GM12878 (cell line): ENCODE measurements around the gene GTPBP1. TPM values are rescaled to one million over a fixed set of nuclear protein-coding genes. Genes with fewer than 3 reads are reported as not detected.
A peak's percentile ranks its signal among the peaks of the same experiment; 100 is the strongest.

Experiments used
- CBX5 ChIP-seq: sonication (generic); IDR thresholded peaks from 2 replicates; pipeline ENCODE4 v1.6.1; 2016; ENCODE audit warnings: low read depth, moderate library complexity, mild to moderate bottlenecking, inconsistent platforms
- CEBPB ChIP-seq, 2 experiments: fragments of 150-350 bp in 1 of 2; IDR thresholded peaks; 2 replicates each; pipeline ENCODE4 v1.6.1; 2012 to 2014; ENCODE audit warnings: low read depth in 2 of 2, low read length in 2 of 2, borderline replicate concordance in 1 of 2, inconsistent platforms in 1 of 2
- CREB1 ChIP-seq: IDR thresholded peaks from 2 replicates; pipeline ENCODE4 v1.6.1; 2012; ENCODE audit warnings: low read depth, mild to moderate bottlenecking, inconsistent platforms
- DPF2 ChIP-seq: fragments of 450-650 bp; IDR thresholded peaks from 2 replicates; pipeline ENCODE4 v1.6.1; 2017; ENCODE audit warnings: mild to moderate bottlenecking
- EGR1 ChIP-seq, 2 experiments: IDR thresholded peaks; 1 replicate in 1 of 2; 2 replicates in 1 of 2; pipeline ENCODE4 v1.6.1; 2011 to 2012; ENCODE audit warnings: low read depth in 2 of 2, low read length in 2 of 2, borderline replicate concordance in 1 of 2, mild to moderate bottlenecking in 1 of 2, moderate library complexity in 1 of 2
- HDAC6 ChIP-seq: fragments of 200-600 bp; sonication (generic); IDR thresholded peaks from one replicate; pipeline ENCODE4 v1.8.0; 2017; ENCODE audit warnings: antibody characterized with exemption; ENCODE audit not compliant: unreplicated experiment
- IKZF2 ChIP-seq, 2 experiments: fragments of 450-650 bp; IDR thresholded peaks; 2 replicates each; pipeline ENCODE4 v1.6.1; 2017; ENCODE audit warnings: mild to moderate bottlenecking in 2 of 2, moderate library complexity in 2 of 2
- JUNB ChIP-seq: IDR thresholded peaks from 2 replicates; pipeline ENCODE4 v1.6.1; 2016; ENCODE audit warnings: antibody characterized with exemption, mild to moderate bottlenecking
- KLF5 ChIP-seq: fragments of 450-650 bp; IDR thresholded peaks from 2 replicates; pipeline ENCODE4 v1.6.1; 2014; ENCODE audit warnings: mild to moderate bottlenecking; ENCODE audit not compliant: partially characterized antibody
- MYB ChIP-seq: fragments of 150-350 bp; IDR thresholded peaks from 2 replicates; pipeline ENCODE4 v1.6.1; 2014; ENCODE audit warnings: mild to moderate bottlenecking, low read depth, low read length, borderline replicate concordance
- NFXL1 ChIP-seq: fragments of 450-650 bp; IDR thresholded peaks from 2 replicates; pipeline ENCODE4 v1.6.1; 2017; ENCODE audit warnings: antibody characterized with exemption, mild to moderate bottlenecking, borderline replicate concordance
- PAX8 ChIP-seq: fragments of 450-650 bp; IDR thresholded peaks from 2 replicates; pipeline ENCODE4 v1.6.1; 2017; ENCODE audit warnings: mild to moderate bottlenecking, moderate library complexity
- POLR2A ChIP-seq: IDR thresholded peaks from 2 replicates; pipeline ENCODE4 v1.6.1; 2011; ENCODE audit warnings: low read depth, mild to moderate bottlenecking, low read length
- SMAD1 ChIP-seq: fragments of 450-650 bp; IDR thresholded peaks from 2 replicates; pipeline ENCODE4 v1.6.1; 2018; ENCODE audit warnings: mild to moderate bottlenecking, low read depth; ENCODE audit not compliant: partially characterized antibody
- SREBF1 ChIP-seq: IDR thresholded peaks from 2 replicates; pipeline ENCODE4 v1.6.1; 2012; ENCODE audit warnings: mild to moderate bottlenecking, low read length
- SREBF2 ChIP-seq: IDR thresholded peaks from 2 replicates; pipeline ENCODE4 v1.6.1; 2012; ENCODE audit warnings: mild to moderate bottlenecking, low read length
- SUZ12 ChIP-seq: fragments of 200-600 bp; sonication (generic); IDR thresholded peaks from one replicate; pipeline ENCODE4 v1.6.1; 2018; ENCODE audit warnings: antibody characterized with exemption, mild to moderate bottlenecking; ENCODE audit not compliant: unreplicated experiment
- TCF3 ChIP-seq: IDR thresholded peaks from 2 replicates; pipeline ENCODE4 v1.6.1; 2012; ENCODE audit warnings: low read depth, mild to moderate bottlenecking, low read length, borderline replicate concordance; ENCODE audit not compliant: insufficient read depth
- ZBED1 ChIP-seq: IDR thresholded peaks from 2 replicates; pipeline ENCODE4 v1.6.1; 2016; ENCODE audit warnings: borderline replicate concordance
- ZSCAN29 ChIP-seq: fragments of 450-650 bp; IDR thresholded peaks from 2 replicates; pipeline ENCODE4 v1.6.1; 2017; ENCODE audit warnings: mild to moderate bottlenecking, moderate library complexity
- polyA plus RNA-seq, 11 experiments: library from polyadenylated mRNA; depleted of rRNA in 4 of 11; unstranded in 6 of 11; stranded (reverse) in 5 of 11; fragments of >200 nt; fragmentation: Nextera tagmentation in 4 of 11; fragmentation: Illumina TruSeq in 1 of 11; extraction: Ambion mirVana in 4 of 11; extraction: Trizol in 1 of 11; gene quantifications; 1 replicate in 1 of 11; 2 replicates in 10 of 11; pipeline versions ENCODE4 v1.2.1 to v1.2.3, GENCODE V29; 2011 to 2016; ENCODE audit warnings: inconsistent platforms in 2 of 11, missing spikeins in 2 of 11, low read depth in 1 of 11
- total RNA-seq, 4 experiments: library from RNA; depleted of rRNA in 3 of 4; stranded (reverse); fragments of >200 nt in 3 of 4; fragmentation: Illumina TruSeq in 1 of 4; extraction: Trizol in 1 of 4; gene quantifications; 2 replicates each; pipeline versions ENCODE4 v1.2.1 to v1.2.3, GENCODE V29; 2013 to 2021
- TF ChIP-seq, protein P1 (sequence below): fragments of 450-650 bp; IDR thresholded peaks from 2 replicates; pipeline ENCODE4 v1.6.1; 2018; ENCODE audit warnings: borderline replicate concordance, mild to moderate bottlenecking; ENCODE audit not compliant: partially characterized antibody
- TF ChIP-seq, protein P2 (sequence below): fragments of 450-650 bp; IDR thresholded peaks from 2 replicates; pipeline ENCODE4 v1.6.1; 2016; ENCODE audit warnings: mild to moderate bottlenecking
- TF ChIP-seq, protein P3 (sequence below), 3 experiments: IDR thresholded peaks in 2 of 3; conservative IDR thresholded peaks in 1 of 3; 2 replicates each; pipeline ENCODE4 v1.5.1; 2011; ENCODE audit warnings: low read depth in 3 of 3, low read length in 3 of 3, mild to moderate bottlenecking in 3 of 3, control low read depth in 2 of 3, moderate library complexity in 2 of 3, inconsistent platforms in 1 of 3, mixed read lengths in 1 of 3; ENCODE audit not compliant: control insufficient read depth in 2 of 3, insufficient read depth in 1 of 3; ENCODE audit errors: extremely low read depth in 1 of 3
- TF ChIP-seq, protein P4 (sequence below): fragments of 450-650 bp; IDR thresholded peaks from 2 replicates; pipeline ENCODE4 v1.6.1; 2014; ENCODE audit warnings: mild to moderate bottlenecking

GTPBP1 gene
- total and polyA plus RNA-seq, 10 of the 15 experiments (the other 5 are each of a cell fraction or from before 2014, with no cell fraction given) = 0.89 to 63.1 (median 34.2) TPM

DNA sequence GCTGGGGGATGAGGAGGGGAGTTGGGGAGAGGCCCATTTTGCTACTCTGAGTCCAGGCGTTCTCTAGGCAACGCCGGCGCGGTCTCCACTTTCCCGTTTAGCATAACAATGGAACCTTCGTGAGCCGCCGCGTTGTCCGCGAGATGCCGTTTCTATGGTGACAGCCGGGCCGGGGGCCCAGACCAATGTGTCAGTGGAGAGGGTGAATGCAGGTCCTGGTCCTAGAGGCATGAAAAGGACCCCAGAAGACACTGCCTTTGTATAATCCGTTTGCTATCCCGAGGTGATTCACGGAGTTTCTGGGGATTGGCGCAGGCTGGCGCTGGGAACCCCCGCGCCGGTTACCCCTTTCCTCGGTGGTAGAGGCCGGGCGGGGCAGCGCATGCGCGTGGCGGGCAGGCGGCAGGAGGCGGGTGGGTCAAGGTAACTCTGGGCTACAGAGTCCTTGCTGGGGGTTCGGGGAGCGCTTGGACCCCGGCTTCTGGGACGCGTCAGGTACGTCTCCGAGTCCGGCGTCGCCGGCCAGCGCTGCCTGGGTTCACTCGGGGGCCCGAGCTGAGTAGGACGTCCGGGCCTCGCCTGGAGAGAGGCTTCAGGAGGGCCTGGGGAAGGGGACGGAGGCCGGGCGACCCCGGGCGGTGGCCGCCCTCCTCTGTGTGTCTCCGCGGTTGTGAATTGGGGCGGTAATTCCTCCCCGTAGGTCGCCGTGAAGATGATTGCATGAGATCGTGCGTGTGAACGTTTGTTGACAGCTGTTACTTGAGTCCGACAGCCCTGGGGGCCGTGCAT, 49.3 kb upstream of the GTPBP1 start, which contains the start of the genes CBY1 and FAM227A (continued):
- TF ChIP-seq KLF5 = peak; percentile 99
- no peak for TF ChIP-seq EGR1 (IDR thresholded peaks at IDR 0.05; ENCODE audit: borderline replicate concordance in 1 of 2, low read depth in 2 of 2, low read length in 2 of 2)
- no peak for TF ChIP-seq PAX8
- TF ChIP-seq JUNB = no peak
- TF ChIP-seq, protein P1, sequence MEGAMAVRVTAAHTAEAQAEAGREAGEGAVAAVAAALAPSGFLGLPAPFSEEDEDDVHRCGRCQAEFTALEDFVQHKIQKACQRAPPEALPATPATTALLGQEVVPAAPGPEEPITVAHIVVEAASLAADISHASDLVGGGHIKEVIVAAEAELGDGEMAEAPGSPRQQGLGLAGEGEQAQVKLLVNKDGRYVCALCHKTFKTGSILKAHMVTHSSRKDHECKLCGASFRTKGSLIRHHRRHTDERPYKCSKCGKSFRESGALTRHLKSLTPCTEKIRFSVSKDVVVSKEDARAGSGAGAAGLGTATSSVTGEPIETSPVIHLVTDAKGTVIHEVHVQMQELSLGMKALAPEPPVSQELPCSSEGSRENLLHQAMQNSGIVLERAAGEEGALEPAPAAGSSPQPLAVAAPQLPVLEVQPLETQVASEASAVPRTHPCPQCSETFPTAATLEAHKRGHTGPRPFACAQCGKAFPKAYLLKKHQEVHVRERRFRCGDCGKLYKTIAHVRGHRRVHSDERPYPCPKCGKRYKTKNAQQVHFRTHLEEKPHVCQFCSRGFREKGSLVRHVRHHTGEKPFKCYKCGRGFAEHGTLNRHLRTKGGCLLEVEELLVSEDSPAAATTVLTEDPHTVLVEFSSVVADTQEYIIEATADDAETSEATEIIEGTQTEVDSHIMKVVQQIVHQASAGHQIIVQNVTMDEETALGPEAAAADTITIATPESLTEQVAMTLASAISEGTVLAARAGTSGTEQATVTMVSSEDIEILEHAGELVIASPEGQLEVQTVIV = no peak
- 0 out of 2 replicates have a peak, but pooled peaks have one; percentile 4 for TF ChIP-seq CREB1
- no peak for TF ChIP-seq MYB
- peak; percentile 16; the same call in 1 of the 2 replicates for TF ChIP-seq DPF2
- no peak for TF ChIP-seq SUZ12
- no peak for TF ChIP-seq TCF3
- TF ChIP-seq, protein P2, sequence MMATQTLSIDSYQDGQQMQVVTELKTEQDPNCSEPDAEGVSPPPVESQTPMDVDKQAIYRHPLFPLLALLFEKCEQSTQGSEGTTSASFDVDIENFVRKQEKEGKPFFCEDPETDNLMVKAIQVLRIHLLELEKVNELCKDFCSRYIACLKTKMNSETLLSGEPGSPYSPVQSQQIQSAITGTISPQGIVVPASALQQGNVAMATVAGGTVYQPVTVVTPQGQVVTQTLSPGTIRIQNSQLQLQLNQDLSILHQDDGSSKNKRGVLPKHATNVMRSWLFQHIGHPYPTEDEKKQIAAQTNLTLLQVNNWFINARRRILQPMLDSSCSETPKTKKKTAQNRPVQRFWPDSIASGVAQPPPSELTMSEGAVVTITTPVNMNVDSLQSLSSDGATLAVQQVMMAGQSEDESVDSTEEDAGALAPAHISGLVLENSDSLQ = peak; percentile 36; the same call in 1 of the 2 replicates
- TF ChIP-seq SREBF1 = peak; percentile 98
- no peak for TF ChIP-seq CEBPB (IDR thresholded peaks at IDR 0.05; ENCODE audit: borderline replicate concordance in 1 of 2, low read depth in 2 of 2, low read length in 2 of 2)
- TF ChIP-seq NFXL1 = no peak
- no peak for TF ChIP-seq IKZF2 (IDR thresholded peaks at IDR 0.05)
- no peak for TF ChIP-seq CBX5
- TF ChIP-seq ZBED1 = no peak
- TF ChIP-seq SREBF2 = no peak
- peak; percentile 80 for TF ChIP-seq POLR2A
- TF ChIP-seq SMAD1 = no peak
- TF ChIP-seq, protein P3, sequence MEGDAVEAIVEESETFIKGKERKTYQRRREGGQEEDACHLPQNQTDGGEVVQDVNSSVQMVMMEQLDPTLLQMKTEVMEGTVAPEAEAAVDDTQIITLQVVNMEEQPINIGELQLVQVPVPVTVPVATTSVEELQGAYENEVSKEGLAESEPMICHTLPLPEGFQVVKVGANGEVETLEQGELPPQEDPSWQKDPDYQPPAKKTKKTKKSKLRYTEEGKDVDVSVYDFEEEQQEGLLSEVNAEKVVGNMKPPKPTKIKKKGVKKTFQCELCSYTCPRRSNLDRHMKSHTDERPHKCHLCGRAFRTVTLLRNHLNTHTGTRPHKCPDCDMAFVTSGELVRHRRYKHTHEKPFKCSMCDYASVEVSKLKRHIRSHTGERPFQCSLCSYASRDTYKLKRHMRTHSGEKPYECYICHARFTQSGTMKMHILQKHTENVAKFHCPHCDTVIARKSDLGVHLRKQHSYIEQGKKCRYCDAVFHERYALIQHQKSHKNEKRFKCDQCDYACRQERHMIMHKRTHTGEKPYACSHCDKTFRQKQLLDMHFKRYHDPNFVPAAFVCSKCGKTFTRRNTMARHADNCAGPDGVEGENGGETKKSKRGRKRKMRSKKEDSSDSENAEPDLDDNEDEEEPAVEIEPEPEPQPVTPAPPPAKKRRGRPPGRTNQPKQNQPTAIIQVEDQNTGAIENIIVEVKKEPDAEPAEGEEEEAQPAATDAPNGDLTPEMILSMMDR (IDR thresholded peaks at IDR 0.05 in 2 of 3, conservative IDR thresholded peaks at IDR 0.05 in 1 of 3; ENCODE audit: control insufficient read depth in 2 of 3, extremely low read depth in 1 of 3, insufficient read depth in 1 of 3, low read depth in 3 of 3, low read length in 3 of 3) = no peak
- TF ChIP-seq, protein P4, sequence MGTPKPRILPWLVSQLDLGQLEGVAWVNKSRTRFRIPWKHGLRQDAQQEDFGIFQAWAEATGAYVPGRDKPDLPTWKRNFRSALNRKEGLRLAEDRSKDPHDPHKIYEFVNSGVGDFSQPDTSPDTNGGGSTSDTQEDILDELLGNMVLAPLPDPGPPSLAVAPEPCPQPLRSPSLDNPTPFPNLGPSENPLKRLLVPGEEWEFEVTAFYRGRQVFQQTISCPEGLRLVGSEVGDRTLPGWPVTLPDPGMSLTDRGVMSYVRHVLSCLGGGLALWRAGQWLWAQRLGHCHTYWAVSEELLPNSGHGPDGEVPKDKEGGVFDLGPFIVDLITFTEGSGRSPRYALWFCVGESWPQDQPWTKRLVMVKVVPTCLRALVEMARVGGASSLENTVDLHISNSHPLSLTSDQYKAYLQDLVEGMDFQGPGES = no peak
- TF ChIP-seq HDAC6 = no peak
- TF ChIP-seq ZSCAN29 = no peak
